Activated T-helper 1 cell treated with anti-CD3 and anti-CD28 coated beads, Interleukin-2, amount 50 U/mL, for 16 hours (primary cell): Measurements from ENCODE around the gene SECISBP2.
"Not testable (repeated sequence)": the region's sequence is repeated elsewhere in the genome, so short reads cannot be mapped to it uniquely, and the experiment has no call there.

Experiments
- DNase-seq, 2 donors: peaks; one replicate each; pipeline ENCODE4 v3.0.0-alpha.2; 2020; ENCODE audit warnings: low read depth in 1 of 2, low spot score in 1 of 2

SECISBP2 gene

DNA sequence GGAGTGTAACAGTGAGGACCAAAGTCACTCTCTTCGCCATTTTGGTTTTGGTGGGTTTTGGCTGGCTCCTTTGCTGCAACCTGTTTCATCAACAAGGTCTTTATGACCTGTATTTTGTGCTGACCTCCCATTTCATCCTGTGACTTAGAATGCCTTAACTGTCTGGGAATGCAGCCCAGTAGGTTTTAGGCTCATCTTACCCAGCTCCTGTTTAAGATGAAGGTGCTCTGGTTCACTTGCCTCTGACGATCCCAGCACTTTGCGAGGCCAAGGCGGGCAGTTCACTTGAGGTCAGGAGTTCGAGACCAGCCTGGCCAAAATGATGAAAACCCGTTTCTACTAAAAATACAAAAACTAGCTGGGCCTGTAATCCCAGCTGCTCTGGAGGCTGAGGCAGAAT is 9.1 kb upstream of the SECISBP2 start:
- no peak for DNase-seq

DNA sequence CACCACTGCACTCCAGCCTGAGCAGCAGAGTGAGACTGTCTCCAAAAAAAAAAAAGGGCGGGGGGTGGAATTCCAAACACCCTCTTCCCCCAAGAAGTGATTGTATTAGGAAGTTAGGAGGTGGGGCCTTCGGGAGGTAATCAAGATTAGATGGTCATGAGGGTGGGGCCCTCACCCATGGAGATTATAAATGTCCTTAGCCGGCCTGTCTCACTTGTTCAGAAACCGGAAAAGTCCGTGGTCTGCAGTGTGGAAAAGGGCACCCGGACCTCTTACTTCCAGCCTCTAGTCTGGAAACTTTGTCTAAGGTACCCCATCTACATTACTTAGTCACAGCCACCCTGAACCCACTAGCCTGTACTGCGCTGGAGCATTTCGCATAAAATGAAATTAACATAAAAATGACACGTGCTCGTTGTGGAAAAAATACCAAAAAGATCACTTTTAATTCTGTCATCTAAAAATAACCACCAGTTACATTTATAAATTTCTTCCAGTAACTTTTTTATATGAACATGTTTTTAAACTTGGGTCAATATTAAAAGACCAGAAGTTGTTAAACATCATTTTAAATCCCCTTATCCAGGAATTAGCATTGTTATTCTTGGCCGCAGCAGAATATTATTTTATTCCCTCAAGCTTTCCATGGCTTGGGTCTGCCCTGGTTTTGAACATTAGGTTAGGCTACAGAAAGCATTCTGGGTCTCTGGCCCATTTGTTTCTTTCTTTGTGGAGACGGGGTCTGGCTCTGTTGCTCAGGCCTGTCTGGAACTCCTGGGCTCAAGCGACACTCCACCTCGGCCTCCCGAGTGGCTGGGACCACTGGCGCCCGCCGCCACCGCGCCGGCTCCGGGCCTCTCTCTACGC is 8.5 kb upstream of the SECISBP2 start:
- DNase-seq, result no peak

DNA sequence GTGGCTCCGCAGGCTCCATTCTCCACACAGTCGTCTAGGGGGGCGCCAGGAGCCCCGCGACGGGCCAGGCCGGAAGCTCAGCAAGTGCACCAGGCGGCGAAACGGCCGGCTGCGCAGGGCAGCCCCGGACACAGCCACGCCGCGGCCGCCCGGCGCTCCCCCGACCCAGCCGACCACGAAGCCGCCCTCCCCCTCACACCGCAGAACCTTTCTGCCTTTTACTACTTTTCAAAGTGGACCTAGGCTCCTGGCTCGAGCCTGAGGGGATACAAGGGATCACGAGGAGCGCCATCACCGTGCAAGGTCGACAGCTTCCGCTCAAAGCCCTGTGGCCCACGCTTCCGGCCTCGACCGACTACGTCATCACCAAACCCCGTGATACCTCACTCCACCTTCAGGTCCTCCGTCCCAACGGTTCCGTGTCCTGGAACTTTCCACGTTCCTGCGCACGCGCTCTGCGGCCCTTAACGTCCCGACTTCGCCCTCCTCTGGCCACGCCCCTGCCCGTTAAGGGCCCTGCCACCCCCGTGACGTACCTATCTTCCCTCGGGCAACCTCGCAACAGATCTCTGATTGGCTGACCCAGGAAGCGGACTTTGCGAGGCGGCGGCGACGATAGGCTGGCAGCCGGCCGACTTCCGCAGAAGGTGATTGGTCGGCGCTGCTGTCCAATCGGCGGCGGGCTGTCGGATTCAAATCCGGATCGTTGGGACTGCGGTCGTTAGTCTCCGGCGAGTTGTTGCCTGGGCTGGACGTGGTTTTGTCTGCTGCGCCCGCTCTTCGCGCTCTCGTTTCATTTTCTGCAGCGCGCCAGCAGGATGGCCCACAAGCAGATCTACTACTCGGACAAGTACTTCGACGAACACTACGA is 7.6 kb upstream of the SECISBP2 start, which contains the start of gene CKS2:
TSS of gene CKS2 (plus strand) at position 721 of the 871 bp plus-strand sequence. CDS start at position 819, 98 bp downstream.
- peak; percentile 99 to 100 for DNase-seq

GRCh38 chr9:89311346-89312221 is 6.7 kb upstream of the SECISBP2 start:
- no peak for DNase-seq

DNA sequence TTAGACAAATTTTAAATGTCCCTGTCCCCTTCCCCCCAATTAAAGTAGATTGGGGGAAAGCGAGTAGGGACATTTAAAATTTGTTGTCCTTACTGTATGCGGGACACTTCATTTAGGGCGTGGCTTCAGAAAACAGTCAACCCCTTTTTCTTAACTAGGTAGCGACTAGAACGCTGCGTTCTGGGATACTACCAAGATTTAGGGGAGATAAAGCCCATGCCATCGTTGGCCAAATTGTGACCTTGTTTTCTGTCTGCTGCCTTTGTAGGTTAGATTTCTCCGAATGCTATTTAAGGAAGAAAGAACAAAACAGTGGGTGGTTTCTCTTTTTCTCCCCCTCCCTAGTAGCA is 6.1 kb upstream of the SECISBP2 start:
- no peak for DNase-seq

DNA sequence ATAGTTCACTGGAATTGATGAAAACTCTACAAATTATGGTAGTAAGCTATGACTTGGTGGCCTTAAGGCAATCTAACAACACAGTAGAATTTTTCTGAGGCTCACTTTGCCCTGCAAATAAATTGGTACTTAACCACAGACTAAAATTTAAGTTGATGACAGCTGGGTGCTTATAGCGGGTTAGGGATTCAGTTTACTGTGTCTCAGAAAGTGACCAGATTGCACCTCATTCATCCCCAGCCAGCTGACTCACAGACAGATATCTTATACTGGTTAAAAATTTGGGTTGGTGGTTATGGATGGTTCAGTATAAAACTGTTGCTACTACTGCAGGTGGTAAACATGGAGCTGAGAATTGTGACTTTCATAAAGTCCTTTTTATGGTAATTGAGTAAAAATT is 4.5 kb upstream of the SECISBP2 start:
- DNase-seq, result no peak

DNA sequence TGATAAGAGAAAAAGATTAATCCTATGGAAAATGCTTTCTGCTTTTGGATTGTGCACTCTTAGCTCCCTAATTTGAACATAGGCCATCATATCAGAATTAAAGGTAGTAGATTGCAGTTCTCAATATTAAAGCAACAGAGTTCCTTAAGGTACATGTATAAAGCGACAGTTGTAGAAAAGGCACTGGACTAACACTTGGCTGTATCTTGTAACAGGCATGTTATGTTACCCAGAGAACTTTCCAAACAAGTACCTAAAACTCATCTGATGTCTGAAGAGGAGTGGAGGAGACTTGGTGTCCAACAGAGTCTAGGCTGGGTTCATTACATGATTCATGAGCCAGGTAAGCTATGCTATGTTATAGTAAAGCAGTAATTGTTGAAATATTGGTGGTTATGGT is 3.3 kb upstream of the SECISBP2 start:
- DNase-seq, result no peak

DNA sequence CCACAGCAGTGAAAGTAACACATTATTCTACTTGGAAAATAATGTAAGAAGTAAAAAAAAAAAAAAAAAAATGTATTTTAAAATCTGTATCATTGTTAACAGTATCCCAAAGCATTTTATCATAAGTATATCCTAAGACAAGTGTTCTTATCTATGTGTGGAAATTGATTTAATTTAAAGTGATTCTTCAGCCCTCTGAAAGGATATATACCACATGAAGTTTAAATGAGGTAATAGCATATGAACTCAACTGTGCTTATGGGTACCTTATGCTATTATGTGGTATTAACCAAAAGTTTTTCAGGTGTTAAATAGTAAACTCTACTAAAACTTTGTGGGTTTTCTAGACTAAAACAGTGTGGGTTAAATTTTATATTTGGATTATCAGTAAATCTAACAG is 2.8 kb upstream of the SECISBP2 start:
- no peak for DNase-seq

- DNase-seq, result no peak
These were observed 1.0 kb upstream of the SECISBP2 start for GRCh38 chr9:89317282-89317681.

- DNase-seq, result no peak
These were observed 960 bp downstream of the SECISBP2 start for GRCh38 chr9:89319015-89319905.

GRCh38 chr9:89323390-89323789 is 5.1 kb downstream of the SECISBP2 start:
- DNase-seq, result no peak

GRCh38 chr9:89325733-89326132 is 7.4 kb downstream of the SECISBP2 start:
- DNase-seq, result no peak

GRCh38 chr9:89328064-89328463 is 9.8 kb downstream of the SECISBP2 start:
- no peak for DNase-seq

- DNase-seq, result no peak
These were observed 11.6 kb downstream of the SECISBP2 start for GRCh38 chr9:89329917-89330316.

- DNase-seq, result no peak
These were observed 12.2 kb downstream of the SECISBP2 start for GRCh38 chr9:89330513-89330912.

- no peak for DNase-seq
These were observed 21.5 kb downstream of the SECISBP2 start for GRCh38 chr9:89339807-89340206.

- DNase-seq, result no peak
These were observed 22.0 kb downstream of the SECISBP2 start for GRCh38 chr9:89340332-89340731.

DNA sequence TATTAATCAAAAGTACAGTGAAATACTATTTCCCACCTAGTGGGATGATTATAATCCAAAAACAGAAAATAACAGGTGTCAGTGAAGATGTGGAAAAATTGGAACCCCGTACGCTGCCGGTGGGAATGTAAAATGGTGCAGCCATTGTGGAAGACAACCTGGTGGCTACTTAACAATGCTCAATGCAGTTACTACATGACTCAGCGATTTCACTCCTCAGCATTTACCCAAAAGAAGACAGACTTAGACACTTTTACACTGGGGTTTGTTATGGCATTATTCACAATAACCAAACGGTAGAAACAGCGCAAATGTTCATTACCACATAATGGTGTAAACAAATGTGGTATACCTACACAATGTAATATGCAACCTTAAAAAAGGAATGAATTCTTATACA is 23.9 kb downstream of the SECISBP2 start:
- no peak for DNase-seq

- no peak for DNase-seq
These were observed 24.6 kb downstream of the SECISBP2 start for GRCh38 chr9:89342948-89343347.

- DNase-seq, result not testable (repeated sequence)
These were observed 25.5 kb downstream of the SECISBP2 start for GRCh38 chr9:89343812-89344211.
